HEK293 (cell line): ENCODE results near the gene GTF3C4.

Source experiments
- CTCF ChIA-PET: fragments of 350-600 bp; formaldehyde crosslinking; extraction: SDS; loops from one replicate; lab custom pipeline; 2021; ENCODE audit warnings: antibody characterized with exemption; lab: Yijun Ruan, JAX
- POLR2A ChIA-PET: fragments of 300-600 bp; formaldehyde crosslinking; extraction: SDS; loops from one replicate; lab custom pipeline; 2020; ENCODE audit warnings: antibody characterized with exemption, inconsistent platforms; lab: Yijun Ruan, JAX
- H3K27ac ChIP-seq: fragments of 200-500 bp; sonication (Bioruptor generic); 2 replicates; pipeline ENCODE4 v1.5.1; 2014; ENCODE audit warnings: low read depth, low read length, control low read depth, inconsistent platforms; ENCODE audit errors: extremely low read depth
- H3K36me3 ChIP-seq, 2 experiments: fragments of 200-500 bp in 1 of 2; sonication (Bioruptor generic) in 1 of 2; 1 replicate in 1 of 2; 2 replicates in 1 of 2; pipeline ENCODE4 v1.5.1; 2014 to 2017; ENCODE audit warnings: inconsistent platforms in 2 of 2, low read length in 2 of 2; ENCODE audit not compliant: control insufficient read depth in 2 of 2, insufficient read depth in 1 of 2
- H3K4me1 ChIP-seq: fragments of 200-500 bp; sonication (Bioruptor generic); 2 replicates; pipeline ENCODE4 v1.5.1; 2014; ENCODE audit warnings: mild to moderate bottlenecking, low read length, inconsistent platforms; ENCODE audit not compliant: control insufficient read depth, insufficient read depth
- H3K4me3 ChIP-seq: 2 replicates; pipeline ENCODE4 v1.5.1; 2011; ENCODE audit warnings: low read depth, mild to moderate bottlenecking, control low read depth, low read length, moderate library complexity
- H3K9me3 ChIP-seq: fragments of 200-500 bp; sonication (Bioruptor generic); 2 replicates; pipeline ENCODE4 v1.5.1; 2014; ENCODE audit warnings: low read depth, low read length, inconsistent platforms; ENCODE audit not compliant: control insufficient read depth, insufficient read depth
- BCL11A ChIP-seq: fragments of 450-650 bp; formaldehyde crosslinking; IDR thresholded peaks from 2 replicates; pipeline ENCODE4 v1.5.1; 2016; ENCODE audit warnings: low read depth, missing biosample characterization, missing genetic modification characterization
- BCL6B ChIP-seq: fragments of 450-650 bp; formaldehyde crosslinking; IDR thresholded peaks from 2 replicates; pipeline ENCODE4 v1.5.1; 2017; ENCODE audit warnings: missing biosample characterization, missing genetic modification characterization
- HOXA7 ChIP-seq: sonication (generic); formaldehyde crosslinking; IDR thresholded peaks from 2 replicates; pipeline ENCODE4 v1.8.1; 2022; ENCODE audit warnings: missing genetic modification reagents, borderline replicate concordance
- INSM2 ChIP-seq: fragments of 450-650 bp; formaldehyde crosslinking; IDR thresholded peaks from 2 replicates; pipeline ENCODE4 v1.5.1; 2016; ENCODE audit warnings: missing biosample characterization, missing genetic modification characterization
- KLF7 ChIP-seq: fragments of 450-650 bp; formaldehyde crosslinking; IDR thresholded peaks from 2 replicates; pipeline ENCODE4 v1.5.1; 2016; ENCODE audit warnings: missing biosample characterization, missing genetic modification characterization, borderline replicate concordance
- MYNN ChIP-seq: fragments of 450-650 bp; formaldehyde crosslinking; IDR thresholded peaks from 2 replicates; pipeline ENCODE4 v1.5.1; 2016; ENCODE audit warnings: missing biosample characterization, missing genetic modification characterization, borderline replicate concordance
- PRDM1 ChIP-seq: fragments of 450-650 bp; formaldehyde crosslinking; IDR thresholded peaks from 2 replicates; pipeline ENCODE4; 2016; ENCODE audit warnings: missing biosample characterization, missing genetic modification characterization
- SCRT2 ChIP-seq: fragments of 450-650 bp; formaldehyde crosslinking; IDR thresholded peaks from 2 replicates; pipeline ENCODE4 v1.5.1; 2016; ENCODE audit warnings: missing biosample characterization, missing genetic modification characterization
- SETDB1 ChIP-seq: IDR thresholded peaks from one replicate; pipeline ENCODE4 v1.6.1; 2017; ENCODE audit warnings: mild to moderate bottlenecking, low read length, moderate library complexity, mixed read lengths; ENCODE audit not compliant: insufficient read length
- ZBTB17 ChIP-seq: fragments of 450-650 bp; formaldehyde crosslinking; IDR thresholded peaks from 2 replicates; pipeline ENCODE4 v1.5.1; 2016; ENCODE audit warnings: missing biosample characterization, missing genetic modification characterization
- ZBTB48 ChIP-seq: fragments of 450-650 bp; formaldehyde crosslinking; IDR thresholded peaks from 2 replicates; pipeline ENCODE4 v1.5.1; 2016; ENCODE audit warnings: missing biosample characterization, missing genetic modification characterization
- ZNF114 ChIP-seq: fragments of 450-650 bp; formaldehyde crosslinking; IDR thresholded peaks from 2 replicates; pipeline ENCODE4 v1.5.0; 2017; ENCODE audit warnings: missing biosample characterization, missing genetic modification characterization
- ZNF138 ChIP-seq: fragments of 450-650 bp; formaldehyde crosslinking; IDR thresholded peaks from 2 replicates; pipeline ENCODE4 v1.5.1; 2016; ENCODE audit warnings: missing biosample characterization, missing genetic modification characterization, borderline replicate concordance
- ZNF174 ChIP-seq: fragments of 450-650 bp; formaldehyde crosslinking; IDR thresholded peaks from 2 replicates; pipeline ENCODE4 v1.5.0; 2017; ENCODE audit warnings: missing biosample characterization, mild to moderate bottlenecking, missing genetic modification characterization
- ZNF221 ChIP-seq: fragments of 450-650 bp; formaldehyde crosslinking; IDR thresholded peaks from 2 replicates; pipeline ENCODE4 v1.5.1; 2017; ENCODE audit warnings: missing biosample characterization, missing genetic modification characterization, borderline replicate concordance
- ZNF223 ChIP-seq: fragments of 450-650 bp; formaldehyde crosslinking; IDR thresholded peaks from 2 replicates; pipeline ENCODE4 v1.5.1; 2016; ENCODE audit warnings: missing biosample characterization, missing genetic modification characterization
- ZNF324 ChIP-seq: fragments of 450-650 bp; formaldehyde crosslinking; IDR thresholded peaks from 2 replicates; pipeline ENCODE4 v1.5.1; 2016; ENCODE audit warnings: missing biosample characterization, missing genetic modification characterization
- ZNF366 ChIP-seq: fragments of 450-650 bp; formaldehyde crosslinking; conservative IDR thresholded peaks from 2 replicates; pipeline ENCODE4 v1.5.1; 2016; ENCODE audit warnings: missing biosample characterization, missing genetic modification characterization
- ZNF404 ChIP-seq: fragments of 450-650 bp; formaldehyde crosslinking; IDR thresholded peaks from 2 replicates; pipeline ENCODE4 v1.5.1; 2017; ENCODE audit warnings: missing biosample characterization, missing genetic modification characterization
- ZNF600 ChIP-seq: fragments of 450-650 bp; formaldehyde crosslinking; IDR thresholded peaks from 2 replicates; pipeline ENCODE4 v1.5.1; 2016; ENCODE audit warnings: missing biosample characterization, missing genetic modification characterization
- ZNF629 ChIP-seq: fragments of 450-650 bp; formaldehyde crosslinking; IDR thresholded peaks from 2 replicates; pipeline ENCODE4 v1.5.1; 2017; ENCODE audit warnings: missing biosample characterization, missing genetic modification characterization
- ZNF639 ChIP-seq: fragments of 450-650 bp; formaldehyde crosslinking; IDR thresholded peaks from 2 replicates; pipeline ENCODE4 v1.5.1; 2016; ENCODE audit warnings: missing biosample characterization, missing genetic modification characterization
- ZXDB ChIP-seq: fragments of 450-650 bp; formaldehyde crosslinking; IDR thresholded peaks from 2 replicates; pipeline ENCODE4 v1.5.1; 2016; ENCODE audit warnings: missing biosample characterization, missing genetic modification characterization
- TF ChIP-seq, protein P1 (sequence below): fragments of 450-650 bp; formaldehyde crosslinking; IDR thresholded peaks from 2 replicates; pipeline ENCODE4 v1.5.1; 2016; ENCODE audit warnings: missing biosample characterization, missing genetic modification characterization
- TF ChIP-seq, protein P2 (sequence below): fragments of 450-650 bp; formaldehyde crosslinking; IDR thresholded peaks from 2 replicates; pipeline ENCODE4 v1.5.1; 2016; ENCODE audit warnings: missing biosample characterization, missing genetic modification characterization

The GTF3C4 gene

GRCh38 chr9:132671620-132672412, 1.6 kb downstream of the GTF3C4 start:
- Histone ChIP-seq H3K9me3 (no peaks in the 10 kb centered on the region), H3K27ac (no peak overlapping the region), H3K4me1 (peaks cover 3% of the 10 kb centered on the region; the same call in 1 of the 2 replicates), H3K4me3 (peak overlapping the region; percentile 94), H3K36me3 (peaks cover 0 to 6% of the 10 kb centered on the region in 2 experiments; a peak in 1 of 3 replicates)
- TF ChIP-seq ZNF221 (tag by site-specific recombination): no peak
- TF ChIP-seq, protein P1, sequence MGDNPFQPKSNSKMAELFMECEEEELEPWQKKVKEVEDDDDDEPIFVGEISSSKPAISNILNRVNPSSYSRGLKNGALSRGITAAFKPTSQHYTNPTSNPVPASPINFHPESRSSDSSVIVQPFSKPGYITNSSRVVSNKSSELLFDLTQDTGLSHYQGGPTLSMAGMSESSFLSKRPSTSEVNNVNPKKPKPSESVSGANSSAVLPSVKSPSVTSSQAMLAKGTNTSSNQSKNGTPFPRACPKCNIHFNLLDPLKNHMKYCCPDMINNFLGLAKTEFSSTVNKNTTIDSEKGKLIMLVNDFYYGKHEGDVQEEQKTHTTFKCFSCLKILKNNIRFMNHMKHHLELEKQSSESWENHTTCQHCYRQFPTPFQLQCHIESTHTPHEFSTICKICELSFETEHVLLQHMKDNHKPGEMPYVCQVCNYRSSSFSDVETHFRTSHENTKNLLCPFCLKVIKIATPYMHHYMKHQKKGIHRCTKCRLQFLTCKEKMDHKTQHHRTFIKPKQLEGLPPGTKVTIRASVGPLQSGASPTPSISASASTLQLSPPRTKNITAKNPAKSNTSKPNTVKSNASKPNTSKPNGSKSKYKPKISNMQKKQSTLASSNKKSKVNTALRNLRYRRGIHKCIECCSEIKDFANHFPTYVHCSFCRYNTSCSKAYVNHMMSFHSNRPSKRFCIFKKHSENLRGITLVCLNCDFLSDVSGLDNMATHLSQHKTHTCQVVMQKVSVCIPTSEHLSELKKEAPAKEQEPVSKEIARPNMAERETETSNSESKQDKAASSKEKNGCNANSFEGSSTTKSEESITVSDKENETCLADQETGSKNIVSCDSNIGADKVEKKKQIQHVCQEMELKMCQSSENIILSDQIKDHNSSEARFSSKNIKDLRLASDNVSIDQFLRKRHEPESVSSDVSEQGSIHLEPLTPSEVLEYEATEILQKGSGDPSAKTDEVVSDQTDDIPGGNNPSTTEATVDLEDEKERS (tag by site-specific recombination): 0 out of 2 replicates have a peak, but pooled peaks have one; percentile 20
- TF ChIP-seq ZNF404 (tag by site-specific recombination): no peak
- 0 out of 2 replicates have a peak, but pooled peaks have one; percentile 66 for TF ChIP-seq MYNN (tag by site-specific recombination)
- TF ChIP-seq INSM2 (tag by site-specific recombination): 0 out of 2 replicates have a peak, but pooled peaks have one; percentile 13
- 0 out of 2 replicates have a peak, but pooled peaks have one; percentile 17 for TF ChIP-seq ZXDB (tag by site-specific recombination)
- TF ChIP-seq ZNF324 (tag by site-specific recombination): 0 out of 2 replicates have a peak, but pooled peaks have one; percentile 35
- no peak for TF ChIP-seq ZNF223 (tag by site-specific recombination)
- peak; percentile 71 for TF ChIP-seq PRDM1 (tag by site-specific recombination)
- TF ChIP-seq ZBTB48 (tag by site-specific recombination): no peak
- TF ChIP-seq ZNF366 (tag by site-specific recombination): peak; percentile 87
- TF ChIP-seq ZNF639 (tag by site-specific recombination): no peak
- TF ChIP-seq ZNF600: no peak
- 0 out of 2 replicates have a peak, but pooled peaks have one; percentile 11 for TF ChIP-seq ZNF629 (tag by site-specific recombination)
- TF ChIP-seq ZNF114: no peak
- no peak for TF ChIP-seq BCL11A (tag by site-specific recombination)
- TF ChIP-seq KLF7 (tag by site-specific recombination): no peak
- ChIA-PET POLR2A (interaction anchor here (0.6 to 2.8 kb wide), 4 partner anchors 8 to 231 kb away, joined by 3 to 11 read pairs (median 4); no protein-coding TSS in a partner anchor), CTCF (interaction anchor here (0.6 to 1.3 kb wide), 6 partner anchors 16 to 265 kb away, joined by 3 to 5 read pairs (median 4); no protein-coding TSS in a partner anchor)

DNA sequence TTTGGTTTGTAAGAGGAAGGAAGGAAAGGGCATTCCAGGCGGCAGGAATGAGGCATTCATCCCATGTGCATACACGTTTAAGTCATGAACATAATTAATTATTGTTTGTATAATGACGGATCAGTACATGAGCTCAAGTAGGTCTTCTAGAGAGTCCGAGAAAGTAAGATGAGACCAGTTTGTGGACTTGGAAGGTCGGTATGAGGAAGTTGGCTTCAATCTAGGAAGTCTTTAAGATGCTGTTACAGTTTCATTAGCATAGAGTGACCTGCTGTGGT, 2.1 kb downstream of the GTF3C4 start:
- Histone ChIP-seq H3K4me1 (peaks cover 3% of the 10 kb centered on the region; the same call in 1 of the 2 replicates), H3K36me3 (peaks cover 0 to 11% of the 10 kb centered on the region in 2 experiments; a peak in 1 of 3 replicates), H3K27ac (no peak overlapping the region), H3K9me3 (no peaks in the 10 kb centered on the region), H3K4me3 (peak overlapping the region; percentile 4; the same call in 1 of the 2 replicates)
- ChIA-PET CTCF (interaction anchor here (0.6 to 1.0 kb wide), 3 partner anchors 15 to 258 kb away, joined by 3 to 4 read pairs (median 3); no protein-coding TSS in a partner anchor), POLR2A (no interaction called here)
- no peak for TF ChIP-seq ZNF174 (tag by site-specific recombination)
- TF ChIP-seq ZNF223 (tag by site-specific recombination): no peak
- TF ChIP-seq ZNF366 (tag by site-specific recombination): 0 out of 2 replicates have a peak, but pooled peaks have one; percentile 8
- TF ChIP-seq, protein P2, sequence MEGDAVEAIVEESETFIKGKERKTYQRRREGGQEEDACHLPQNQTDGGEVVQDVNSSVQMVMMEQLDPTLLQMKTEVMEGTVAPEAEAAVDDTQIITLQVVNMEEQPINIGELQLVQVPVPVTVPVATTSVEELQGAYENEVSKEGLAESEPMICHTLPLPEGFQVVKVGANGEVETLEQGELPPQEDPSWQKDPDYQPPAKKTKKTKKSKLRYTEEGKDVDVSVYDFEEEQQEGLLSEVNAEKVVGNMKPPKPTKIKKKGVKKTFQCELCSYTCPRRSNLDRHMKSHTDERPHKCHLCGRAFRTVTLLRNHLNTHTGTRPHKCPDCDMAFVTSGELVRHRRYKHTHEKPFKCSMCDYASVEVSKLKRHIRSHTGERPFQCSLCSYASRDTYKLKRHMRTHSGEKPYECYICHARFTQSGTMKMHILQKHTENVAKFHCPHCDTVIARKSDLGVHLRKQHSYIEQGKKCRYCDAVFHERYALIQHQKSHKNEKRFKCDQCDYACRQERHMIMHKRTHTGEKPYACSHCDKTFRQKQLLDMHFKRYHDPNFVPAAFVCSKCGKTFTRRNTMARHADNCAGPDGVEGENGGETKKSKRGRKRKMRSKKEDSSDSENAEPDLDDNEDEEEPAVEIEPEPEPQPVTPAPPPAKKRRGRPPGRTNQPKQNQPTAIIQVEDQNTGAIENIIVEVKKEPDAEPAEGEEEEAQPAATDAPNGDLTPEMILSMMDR (tag by site-specific recombination): peak; percentile 32; the same call in 1 of the 2 replicates
- TF ChIP-seq HOXA7: no peak
- 0 out of 2 replicates have a peak, but pooled peaks have one; percentile 8 for TF ChIP-seq ZBTB17 (tag by site-specific recombination)
- TF ChIP-seq SCRT2 (tag by site-specific recombination): no peak
- no peak for TF ChIP-seq SETDB1
- TF ChIP-seq BCL6B: no peak
- TF ChIP-seq ZNF138 (tag by site-specific recombination): no peak
